Stimulated activated CD4-positive, alpha-beta T cell treated with anti-CD3 and anti-CD28 coated beads, Interleukin-4, amount 100 ng/mL, for 24 hours (primary cell): ENCODE measurements around the gene FLCN.
"Not testable (repeated sequence)": the region's sequence is repeated elsewhere in the genome, so short reads cannot be mapped to it uniquely, and the experiment has no call there.

Source experiments
- DNase-seq: peaks from one replicate; pipeline ENCODE4 v3.0.0-alpha.2; 2020

FLCN gene, protein sequence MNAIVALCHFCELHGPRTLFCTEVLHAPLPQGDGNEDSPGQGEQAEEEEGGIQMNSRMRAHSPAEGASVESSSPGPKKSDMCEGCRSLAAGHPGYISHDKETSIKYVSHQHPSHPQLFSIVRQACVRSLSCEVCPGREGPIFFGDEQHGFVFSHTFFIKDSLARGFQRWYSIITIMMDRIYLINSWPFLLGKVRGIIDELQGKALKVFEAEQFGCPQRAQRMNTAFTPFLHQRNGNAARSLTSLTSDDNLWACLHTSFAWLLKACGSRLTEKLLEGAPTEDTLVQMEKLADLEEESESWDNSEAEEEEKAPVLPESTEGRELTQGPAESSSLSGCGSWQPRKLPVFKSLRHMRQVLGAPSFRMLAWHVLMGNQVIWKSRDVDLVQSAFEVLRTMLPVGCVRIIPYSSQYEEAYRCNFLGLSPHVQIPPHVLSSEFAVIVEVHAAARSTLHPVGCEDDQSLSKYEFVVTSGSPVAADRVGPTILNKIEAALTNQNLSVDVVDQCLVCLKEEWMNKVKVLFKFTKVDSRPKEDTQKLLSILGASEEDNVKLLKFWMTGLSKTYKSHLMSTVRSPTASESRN

DNA sequence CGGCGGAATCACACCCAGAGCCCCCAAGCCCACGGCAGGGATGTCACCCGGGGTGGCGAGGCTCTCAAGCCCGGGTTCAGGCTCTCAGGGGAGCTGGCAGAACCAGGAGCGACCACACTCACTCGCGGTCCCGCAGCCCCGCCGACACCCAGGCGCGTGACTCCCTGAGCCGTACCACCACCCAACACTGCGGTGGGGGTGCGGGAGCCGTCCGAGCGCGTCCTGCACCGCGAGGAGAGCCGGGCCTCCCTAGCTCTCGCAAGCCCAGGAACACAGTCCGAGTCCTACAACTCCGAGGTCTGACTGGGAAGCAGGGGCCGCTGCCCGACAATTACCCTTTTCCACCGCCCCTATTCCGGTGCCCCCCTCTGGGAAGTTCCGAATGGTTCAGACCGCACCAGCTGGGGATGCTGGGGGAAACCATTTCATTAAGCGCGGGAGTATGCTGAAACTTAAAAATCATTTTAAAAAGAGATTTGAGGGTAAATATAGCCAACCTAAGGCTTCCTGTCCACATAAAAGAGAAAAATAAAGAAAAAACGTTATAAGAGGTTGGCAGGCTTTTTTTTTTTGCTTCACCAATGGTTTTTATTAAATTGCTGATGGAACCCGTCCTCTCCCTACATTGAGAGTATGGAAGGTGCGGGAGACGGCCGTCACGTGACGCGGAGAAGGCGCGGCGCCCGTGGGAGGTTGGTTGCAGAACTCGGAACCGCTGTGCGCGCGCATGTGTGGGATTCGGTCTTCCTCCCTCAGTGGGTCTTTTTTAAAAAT, at the start of gene FLCN:
FLCN (minus strand) TSS at position 143 of the 774 bp plus-strand sequence. CDS start 9,031 bp downstream, outside the sequence.
- DNase-seq = peak; percentile 93

DNA sequence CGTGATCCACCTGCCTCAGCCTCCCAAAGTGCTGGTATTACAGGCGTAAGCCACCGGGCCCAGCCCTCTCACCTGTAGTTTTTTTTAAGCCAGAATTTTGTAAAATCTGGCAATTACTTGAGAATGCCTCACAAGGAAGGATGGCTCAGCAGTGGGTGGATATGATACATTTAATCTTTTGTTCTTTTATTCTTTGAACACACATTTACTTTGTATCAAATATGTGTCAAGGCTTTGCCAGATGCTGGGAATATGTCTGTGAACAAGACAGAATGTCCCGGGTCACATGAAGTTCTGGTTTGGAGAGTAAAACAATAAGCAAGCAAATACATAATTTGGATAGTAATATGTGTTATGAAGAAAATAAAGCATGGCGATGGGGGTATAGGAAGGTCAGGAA, 49.0 kb upstream of the FLCN start:
- DNase-seq = no peak

DNA sequence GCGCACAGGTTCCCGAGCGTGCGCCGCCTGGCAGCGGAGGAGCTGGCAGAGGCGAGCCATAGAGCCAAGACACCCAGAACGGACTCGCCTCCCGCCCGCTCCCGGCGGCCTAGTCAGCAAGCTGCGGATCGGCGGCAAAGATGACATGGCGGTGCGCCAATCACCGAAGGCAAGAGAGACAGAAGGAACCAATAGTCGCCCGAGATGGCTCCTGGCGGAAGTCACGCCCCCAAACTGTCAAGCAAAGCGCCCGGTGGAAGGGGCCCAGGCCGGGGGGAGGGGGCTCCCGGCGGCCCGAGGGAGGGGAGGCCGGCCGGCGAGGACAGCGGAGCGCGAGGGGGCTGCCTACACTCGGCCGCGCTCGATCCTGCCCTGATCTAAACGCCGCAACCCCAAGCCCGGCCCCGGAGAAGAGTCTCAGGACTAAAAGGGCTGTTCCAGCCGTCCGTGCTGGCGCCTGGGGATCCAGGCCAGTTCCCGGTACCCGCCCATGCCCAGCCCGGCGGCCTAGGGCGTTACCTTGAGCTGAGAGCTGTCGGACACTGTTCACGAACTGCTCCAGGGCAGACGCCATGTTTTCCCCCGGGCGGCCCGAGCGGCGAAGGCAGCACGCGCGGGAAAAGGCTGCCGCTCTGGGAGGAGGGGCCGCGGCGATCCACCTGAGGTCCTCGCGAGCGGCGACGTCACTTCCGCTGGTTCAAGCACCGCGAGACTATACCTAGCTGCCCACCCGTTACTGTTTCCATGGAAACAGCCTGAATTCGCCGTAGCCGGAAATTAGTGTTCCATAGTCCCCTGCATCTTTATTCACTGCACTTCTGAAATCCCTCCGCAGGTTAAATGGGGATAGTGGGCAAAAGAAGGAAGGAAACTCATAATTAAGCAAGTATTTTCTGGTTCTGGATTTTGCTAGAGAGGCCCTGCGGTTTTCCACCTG, 43.9 kb upstream of the FLCN start, which contains the start of gene COPS3:
COPS3 (minus strand) TSS at position 634 of the 937 bp plus-strand sequence; CDS start at position 574, 60 bp downstream.
- peak; percentile 97 for DNase-seq

DNA sequence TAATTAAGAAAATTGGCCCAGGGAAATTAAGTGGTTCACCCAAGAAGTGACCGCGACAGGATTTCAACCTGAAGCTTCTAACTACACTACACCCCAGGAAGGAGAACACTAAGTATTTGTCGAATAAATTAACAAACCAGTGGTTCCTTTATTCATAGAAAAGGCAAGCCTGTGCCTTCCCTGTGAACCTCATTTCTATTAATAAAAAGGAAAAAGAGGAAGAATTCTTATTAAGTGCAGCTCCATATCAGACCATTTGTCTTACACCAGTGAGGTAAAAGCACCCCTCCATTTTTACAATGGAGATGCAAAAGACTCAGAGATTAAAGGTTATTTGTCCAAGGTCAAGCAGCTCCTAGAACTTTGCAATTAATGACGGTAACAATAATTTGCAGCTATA, 42.3 kb upstream of the FLCN start:
- DNase-seq = no peak

DNA sequence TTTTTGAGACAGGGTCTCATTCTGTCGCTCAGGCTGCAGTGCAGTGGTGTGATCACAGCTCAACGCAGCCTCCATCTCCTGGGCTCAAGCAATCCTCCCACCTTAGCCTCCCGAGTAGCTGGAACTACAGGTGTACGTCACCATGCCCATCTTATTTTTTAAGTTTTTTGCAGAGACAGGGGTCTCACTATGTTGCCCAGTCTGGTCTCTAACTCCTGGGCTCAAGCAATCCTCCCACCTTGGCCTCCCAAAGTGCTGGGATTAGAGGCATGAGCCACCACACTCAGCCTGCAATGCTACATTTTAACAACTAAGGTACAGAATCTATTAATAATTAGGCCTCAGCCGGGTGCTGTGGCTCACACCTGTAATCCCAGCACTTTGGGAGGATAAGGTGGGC, 40.5 kb upstream of the FLCN start:
- not testable (repeated sequence) for DNase-seq

DNA sequence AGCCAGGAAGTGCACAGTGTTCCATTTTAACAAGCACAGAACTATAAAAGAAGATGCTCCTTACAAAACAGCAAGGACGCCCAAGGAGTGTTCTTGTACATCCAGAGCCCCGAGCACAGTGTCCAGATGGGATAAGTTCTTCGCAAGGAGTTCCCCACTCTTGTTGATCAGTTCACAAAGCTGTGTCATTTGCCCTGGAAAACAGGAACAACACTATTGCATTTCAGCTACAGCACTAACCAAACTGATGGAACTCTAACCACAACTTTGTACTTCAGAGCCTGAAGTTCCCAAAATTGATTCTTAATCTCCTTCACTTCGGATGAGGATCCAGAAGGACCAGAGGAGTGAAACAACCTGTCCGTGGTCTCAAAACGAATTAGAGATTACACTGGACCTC, 39.0 kb upstream of the FLCN start:
- no peak for DNase-seq

DNA sequence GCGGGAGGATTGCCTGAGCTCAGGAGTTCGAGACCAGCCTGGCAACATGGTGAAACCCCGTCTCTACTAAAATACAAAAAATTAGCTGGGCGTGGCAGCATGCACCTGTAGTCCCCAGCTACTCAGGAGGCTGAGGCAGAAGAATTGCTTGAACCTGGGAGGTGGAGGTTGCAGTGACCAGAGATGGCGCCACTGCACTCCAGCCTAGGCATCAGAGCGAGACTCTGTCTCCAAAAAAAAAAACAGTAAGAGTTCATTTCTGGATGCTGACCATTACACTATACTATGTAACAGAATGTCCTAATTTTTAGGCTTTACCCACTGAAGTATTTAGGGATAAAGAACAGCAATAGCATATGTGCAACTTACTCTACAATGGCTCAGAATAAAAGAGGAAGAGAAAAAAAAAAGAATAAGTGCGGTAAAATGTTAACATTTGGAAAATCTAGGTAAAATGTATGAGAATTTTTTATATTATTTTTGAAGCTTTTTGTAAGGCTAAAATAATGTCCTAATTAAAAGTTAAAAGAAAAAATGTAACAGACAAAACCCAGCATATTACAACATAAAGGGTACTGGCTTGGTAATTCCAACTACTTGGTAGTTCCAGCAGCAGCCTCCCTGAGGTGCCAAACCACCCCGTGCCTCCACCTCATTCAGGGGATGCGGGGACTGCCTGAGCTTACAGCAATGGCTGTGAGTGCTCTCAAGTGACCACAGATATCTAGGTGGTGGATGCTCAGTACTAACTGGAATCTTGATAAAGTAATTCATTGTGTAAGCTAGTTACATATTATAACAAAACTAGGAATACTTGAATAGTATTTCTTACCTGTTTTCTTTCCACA, 33.2 kb upstream of the FLCN start:
- DNase-seq = peak; percentile 9

DNA sequence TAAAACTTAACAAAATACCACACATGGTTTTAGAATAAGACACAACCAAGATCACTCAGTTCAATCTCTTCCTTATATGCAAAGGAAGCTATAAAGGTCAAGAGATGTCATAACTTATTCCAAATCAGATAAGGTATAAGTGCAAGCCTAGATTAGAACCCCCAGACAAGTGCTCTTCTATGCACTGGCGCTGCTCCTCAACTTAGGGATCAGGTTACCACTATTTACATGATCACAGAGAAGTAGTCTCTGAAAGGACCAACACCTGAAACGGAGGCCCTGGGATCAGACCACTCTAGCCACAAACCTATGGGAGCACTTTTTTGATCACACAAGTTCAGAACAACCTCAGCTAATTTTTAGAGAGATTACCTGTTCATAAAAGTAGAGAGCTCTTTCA, 27.5 kb upstream of the FLCN start:
- no peak for DNase-seq

DNA sequence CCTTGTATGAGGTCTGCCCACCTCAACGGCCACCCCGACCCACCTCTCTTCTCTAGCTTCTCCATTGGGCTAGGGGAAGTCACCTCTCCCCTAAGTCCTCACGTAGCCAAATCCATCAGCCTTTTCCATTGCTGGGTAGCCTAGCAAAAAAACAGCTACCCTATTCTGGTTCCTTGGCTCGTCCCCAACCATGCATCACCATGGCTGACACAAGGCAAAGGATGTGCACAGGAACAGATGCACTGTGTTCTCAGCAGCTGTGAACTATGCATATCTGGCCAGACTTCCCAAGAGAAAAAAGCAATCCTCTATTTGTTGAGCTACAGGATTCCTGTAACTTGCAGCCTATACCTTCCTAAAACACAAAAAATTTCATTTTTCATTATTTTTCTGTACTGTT, 22.0 kb upstream of the FLCN start:
- no peak for DNase-seq

DNA sequence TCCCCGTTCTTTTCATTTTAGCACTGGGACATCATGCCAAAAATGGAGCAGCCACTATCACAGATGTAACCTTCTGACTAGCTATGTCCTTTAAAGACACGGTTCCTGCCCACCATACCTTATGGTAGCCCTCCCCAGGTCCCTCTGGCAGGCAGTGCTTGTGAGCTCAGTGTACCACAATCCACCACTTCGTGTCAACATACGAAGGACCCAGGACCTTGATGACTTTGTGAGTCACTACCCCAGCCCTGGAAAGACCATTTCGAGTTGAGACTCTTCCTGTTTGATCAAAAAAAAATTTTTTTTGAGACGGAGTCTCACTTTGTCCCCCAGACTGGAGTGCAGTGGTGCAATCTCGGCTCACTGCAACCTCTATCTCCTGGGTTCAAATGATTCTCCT, 21.0 kb upstream of the FLCN start:
- DNase-seq = no peak

DNA sequence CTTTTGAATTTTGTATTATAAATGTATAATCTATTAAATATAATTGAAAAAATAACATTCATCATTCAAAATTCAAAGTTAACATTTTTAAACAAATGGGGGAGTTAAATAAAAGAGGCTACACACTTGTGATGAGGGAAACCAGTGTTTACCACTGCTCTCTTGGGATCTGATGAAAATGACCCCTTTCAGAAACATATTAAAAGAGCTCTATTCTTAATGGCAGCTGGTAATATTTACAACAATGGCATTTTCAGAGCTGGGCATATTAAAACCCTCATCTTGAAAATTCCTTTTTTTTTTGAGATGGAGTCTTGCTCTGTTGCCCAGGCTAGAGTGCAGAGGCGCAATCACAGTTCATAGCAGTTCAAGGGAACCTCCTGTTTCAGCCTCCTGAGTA, 19.3 kb upstream of the FLCN start:
- DNase-seq = no peak

DNA sequence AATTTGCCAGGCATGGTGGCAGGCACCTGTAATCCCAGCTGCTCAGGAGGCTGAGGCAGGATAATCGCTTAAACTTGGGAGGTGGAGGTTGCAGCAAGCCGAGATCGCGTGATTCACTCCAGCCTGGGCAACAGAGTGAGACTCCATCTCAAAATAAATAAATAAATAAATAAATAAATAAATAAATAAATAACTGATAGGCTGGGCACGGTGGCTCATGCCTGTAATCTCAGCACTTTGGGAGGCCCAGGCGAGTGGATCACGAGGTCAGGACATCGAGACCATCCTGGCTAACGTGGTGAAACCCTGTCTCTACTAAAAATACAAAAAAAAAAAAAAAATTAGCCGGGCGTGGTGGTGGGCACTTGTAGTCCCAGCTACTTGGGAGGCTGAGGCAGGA, 18.7 kb upstream of the FLCN start:
- DNase-seq = not testable (repeated sequence)

DNA sequence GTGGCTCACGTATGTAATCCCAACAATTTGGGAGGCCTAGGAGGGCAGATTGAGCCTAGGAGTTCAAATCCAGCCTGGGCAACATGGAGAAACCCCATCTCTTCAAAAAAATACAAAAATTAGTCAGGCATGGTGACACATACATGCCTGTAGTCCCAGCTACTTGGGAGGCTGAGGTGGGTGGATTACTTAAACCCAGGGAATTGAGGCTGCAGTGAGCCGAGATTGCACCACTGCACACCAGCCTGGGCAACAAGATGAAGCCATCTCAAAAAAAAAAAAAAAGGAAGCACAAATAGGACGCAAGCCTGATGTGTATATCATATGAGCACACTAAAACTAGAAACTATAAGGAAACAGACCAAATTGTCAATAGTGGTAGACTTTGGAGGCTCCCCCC, 17.1 kb upstream of the FLCN start:
- DNase-seq = no peak

DNA sequence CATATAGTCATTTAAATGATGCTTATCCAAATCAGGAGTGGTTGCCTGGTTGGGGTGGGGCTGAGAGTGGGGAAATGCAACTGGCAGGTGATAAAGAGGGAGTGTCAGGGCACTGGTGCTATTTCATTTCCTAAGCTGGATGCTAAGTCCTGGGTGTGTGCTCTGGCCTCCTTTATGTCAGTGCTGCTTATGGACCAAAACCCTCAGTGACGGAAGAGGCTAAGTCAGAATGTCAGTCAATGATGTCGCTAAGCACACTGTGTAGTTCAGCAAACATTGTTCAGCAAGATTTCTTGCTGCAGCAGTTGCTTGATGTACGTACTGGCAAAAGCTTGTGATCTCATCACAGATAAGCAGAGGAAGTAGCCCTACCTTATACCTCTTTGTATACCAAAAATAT, 16.4 kb upstream of the FLCN start:
- DNase-seq = no peak

DNA sequence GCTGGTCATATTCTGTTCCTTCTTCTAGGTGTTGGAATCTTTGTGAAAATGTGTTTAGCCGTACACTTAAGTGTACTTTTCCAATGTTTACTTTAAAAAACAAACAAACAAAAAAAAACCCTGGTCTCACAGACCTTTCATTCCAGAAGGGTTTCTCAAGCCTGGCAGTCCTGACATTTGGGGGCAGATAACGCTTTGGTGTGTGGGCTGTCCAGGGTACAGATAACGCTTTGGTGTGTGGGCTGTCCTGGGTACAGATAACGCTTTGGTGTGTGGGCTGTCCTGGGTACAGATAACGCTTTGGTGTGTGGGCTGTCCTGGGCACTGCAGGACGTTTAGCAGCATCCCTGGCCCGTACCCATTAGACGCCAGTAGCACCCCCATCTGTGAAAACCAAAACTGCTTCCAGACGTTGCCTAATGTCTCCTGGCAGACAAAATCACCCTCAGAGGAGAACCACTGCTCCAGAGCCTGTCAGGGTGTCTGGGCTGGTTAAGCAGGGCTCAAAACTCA, 15.2 kb upstream of the FLCN start:
- DNase-seq = no peak

DNA sequence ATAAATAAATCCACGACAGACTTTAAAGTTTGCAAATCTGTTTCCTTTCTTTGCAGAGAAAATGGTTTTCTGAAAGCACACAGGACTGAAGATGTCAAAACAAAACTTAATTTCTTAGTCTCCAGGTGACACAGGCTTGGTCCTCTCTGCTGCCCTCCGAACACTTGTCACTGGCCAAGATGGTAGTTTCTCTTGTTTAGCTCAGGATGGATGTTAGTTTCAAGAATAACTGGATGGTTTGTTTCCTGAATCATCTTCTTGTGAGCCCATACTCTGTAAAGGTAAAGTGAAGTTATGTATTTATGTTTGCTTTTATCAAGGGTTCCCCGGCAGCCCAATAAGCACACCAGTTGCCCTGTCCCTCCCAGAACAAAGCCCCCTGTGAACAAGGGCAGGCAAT, 9.9 kb upstream of the FLCN start:
- DNase-seq = no peak

DNA sequence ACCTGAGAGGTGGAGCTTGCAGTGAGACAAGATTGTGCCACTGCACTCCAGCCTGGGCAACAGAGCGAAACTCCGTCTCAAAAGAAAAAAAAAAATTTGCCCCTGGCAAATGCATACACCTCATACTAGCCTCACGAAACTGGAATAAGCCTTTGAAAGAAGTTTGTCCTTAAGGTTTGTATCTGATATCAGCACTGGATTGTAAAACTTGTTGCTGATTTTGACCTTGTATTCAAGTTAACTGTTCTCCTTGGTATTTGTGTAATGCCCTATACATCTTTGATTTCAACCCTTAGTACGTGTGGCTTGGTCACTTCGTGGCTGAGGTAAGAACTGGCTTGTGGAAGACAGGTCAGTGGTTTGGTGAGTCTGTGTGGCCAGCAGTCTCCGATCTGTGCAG, 6.2 kb upstream of the FLCN start:
- DNase-seq = no peak

DNA sequence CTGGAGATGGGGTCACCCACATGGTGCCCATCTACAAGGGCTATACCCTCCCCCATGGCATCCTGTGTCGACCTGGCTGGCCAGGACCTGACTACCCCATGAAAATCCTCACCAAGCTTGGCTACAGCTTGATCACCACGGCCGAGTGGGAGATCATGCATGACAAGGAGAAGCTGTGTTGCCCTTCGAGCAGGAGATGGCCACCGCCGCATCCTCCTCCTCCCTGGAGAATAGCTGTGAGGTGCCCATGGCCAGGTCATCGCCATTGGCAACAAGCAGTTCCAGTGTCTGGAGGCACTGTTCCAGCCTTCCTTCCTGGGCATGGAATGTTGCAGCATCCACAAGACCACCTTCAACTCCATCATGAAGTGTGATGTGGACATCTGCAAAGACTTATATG, 5.3 kb upstream of the FLCN start:
- no peak for DNase-seq

DNA sequence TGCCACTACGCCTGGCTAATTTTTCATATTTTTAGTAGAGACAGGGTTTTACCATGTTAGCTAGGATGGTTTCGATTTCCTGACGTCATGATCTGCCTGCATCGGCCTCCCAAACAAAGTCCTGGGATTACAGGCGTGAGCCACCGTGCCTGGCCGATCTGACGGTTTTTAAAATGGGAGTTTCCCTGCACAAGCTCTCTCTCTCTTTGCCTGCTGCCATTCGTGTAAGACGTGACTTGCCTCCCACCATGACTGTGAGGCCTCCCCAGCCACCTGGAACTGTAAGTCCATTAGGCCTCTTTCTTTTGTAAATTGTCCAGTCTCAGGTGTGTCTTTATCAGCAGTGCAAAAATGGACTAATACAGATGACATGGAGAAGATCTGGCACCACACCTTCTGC, 4.7 kb upstream of the FLCN start:
- no peak for DNase-seq

DNA sequence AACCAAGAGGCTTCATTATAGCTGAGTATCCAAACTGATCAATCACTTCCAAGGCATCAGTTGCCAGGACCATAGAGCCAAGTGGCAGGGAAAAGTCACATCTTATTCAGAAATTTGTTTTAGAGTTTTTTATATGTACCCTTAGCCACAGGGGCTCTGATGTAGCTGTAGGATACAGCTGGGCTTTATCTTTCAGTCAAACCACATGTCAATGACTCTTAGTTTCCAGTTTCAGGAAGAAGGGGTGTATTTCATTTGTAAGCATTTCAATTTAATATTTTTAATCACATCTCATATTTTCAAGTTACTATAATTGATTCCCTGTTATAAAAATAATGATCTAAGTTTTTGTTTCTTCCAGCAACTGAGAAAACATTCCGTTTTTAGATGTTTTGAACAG, 2.9 kb upstream of the FLCN start:
- no peak for DNase-seq

DNA sequence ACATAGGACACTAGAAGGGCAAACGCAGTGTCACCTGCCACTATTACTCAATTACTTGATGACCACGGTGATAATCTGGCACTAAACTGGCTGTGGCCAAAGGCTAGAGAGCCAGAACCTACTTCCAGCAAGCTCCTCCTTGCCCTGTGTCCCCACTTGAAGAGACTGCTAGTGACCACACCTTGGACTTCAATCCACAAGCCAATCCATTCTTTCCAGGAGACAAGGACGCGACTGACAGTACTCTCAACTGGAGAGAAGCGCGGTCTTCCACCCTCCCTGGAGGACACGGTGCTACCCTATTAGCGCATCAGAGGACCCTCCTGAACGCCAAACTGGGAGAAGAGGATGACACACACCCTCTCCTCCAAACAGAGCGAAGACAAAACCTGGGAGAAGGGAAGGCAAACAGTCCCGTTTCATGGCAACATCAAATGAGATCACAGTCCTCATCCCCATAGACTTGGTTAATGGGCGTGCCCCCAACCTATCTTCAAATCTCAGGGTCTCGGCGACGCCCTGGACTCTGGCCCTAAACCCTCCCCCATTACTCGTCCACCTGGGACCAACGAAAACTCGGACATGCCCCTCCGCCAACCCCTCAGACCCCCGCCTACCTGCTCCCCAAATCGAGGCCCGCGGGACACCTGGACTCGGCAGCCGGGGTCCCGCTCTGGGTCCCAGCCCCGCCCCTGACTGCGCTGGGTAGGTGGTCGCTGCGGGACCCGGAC, 508 bp downstream of the FLCN start:
- no peak for DNase-seq
